HEK293 (cell line): ENCODE measurements around the gene PIP5K1B.

Experiments
- CTCF ChIA-PET: fragments of 350-600 bp; formaldehyde crosslinking; extraction: SDS; loops from one replicate; lab custom pipeline; 2021; ENCODE audit warnings: antibody characterized with exemption; lab: Yijun Ruan, JAX
- POLR2A ChIA-PET: fragments of 300-600 bp; formaldehyde crosslinking; extraction: SDS; loops from one replicate; lab custom pipeline; 2020; ENCODE audit warnings: antibody characterized with exemption, inconsistent platforms; lab: Yijun Ruan, JAX
- H3K27ac ChIP-seq: fragments of 200-500 bp; sonication (Bioruptor generic); 2 replicates; pipeline ENCODE4 v1.5.1; 2014; ENCODE audit warnings: low read depth, low read length, control low read depth, inconsistent platforms; ENCODE audit errors: extremely low read depth
- H3K36me3 ChIP-seq, 2 experiments: fragments of 200-500 bp in 1 of 2; sonication (Bioruptor generic) in 1 of 2; 1 replicate in 1 of 2; 2 replicates in 1 of 2; pipeline ENCODE4 v1.5.1; 2014 to 2017; ENCODE audit warnings: inconsistent platforms in 2 of 2, low read length in 2 of 2; ENCODE audit not compliant: control insufficient read depth in 2 of 2, insufficient read depth in 1 of 2
- H3K4me1 ChIP-seq: fragments of 200-500 bp; sonication (Bioruptor generic); 2 replicates; pipeline ENCODE4 v1.5.1; 2014; ENCODE audit warnings: mild to moderate bottlenecking, low read length, inconsistent platforms; ENCODE audit not compliant: control insufficient read depth, insufficient read depth
- H3K4me3 ChIP-seq: 2 replicates; pipeline ENCODE4 v1.5.1; 2011; ENCODE audit warnings: low read depth, mild to moderate bottlenecking, control low read depth, low read length, moderate library complexity
- H3K9me3 ChIP-seq: fragments of 200-500 bp; sonication (Bioruptor generic); 2 replicates; pipeline ENCODE4 v1.5.1; 2014; ENCODE audit warnings: low read depth, low read length, inconsistent platforms; ENCODE audit not compliant: control insufficient read depth, insufficient read depth
- AEBP2 ChIP-seq: fragments of 450-650 bp; formaldehyde crosslinking; IDR thresholded peaks from 2 replicates; pipeline ENCODE4 v1.5.1; 2016; ENCODE audit warnings: missing biosample characterization, missing genetic modification characterization, borderline replicate concordance
- ATF2 ChIP-seq: fragments of 450-650 bp; formaldehyde crosslinking; IDR thresholded peaks from 2 replicates; pipeline ENCODE4 v1.5.1; 2016; ENCODE audit warnings: missing biosample characterization, missing genetic modification characterization, low read depth
- HOXC10 ChIP-seq: sonication (generic); formaldehyde crosslinking; IDR thresholded peaks from 2 replicates; pipeline ENCODE4 v1.8.1; 2023; ENCODE audit warnings: mild to moderate bottlenecking, missing genetic modification reagents
- KLF8 ChIP-seq: fragments of 450-650 bp; formaldehyde crosslinking; IDR thresholded peaks from 2 replicates; pipeline ENCODE4 v1.5.1; 2016; ENCODE audit warnings: missing biosample characterization, missing genetic modification characterization
- PRDM1 ChIP-seq: fragments of 450-650 bp; formaldehyde crosslinking; IDR thresholded peaks from 2 replicates; pipeline ENCODE4; 2016; ENCODE audit warnings: missing biosample characterization, missing genetic modification characterization
- PRDM2 ChIP-seq: fragments of 450-650 bp; formaldehyde crosslinking; IDR thresholded peaks from 2 replicates; pipeline ENCODE4 v1.5.1; 2016; ENCODE audit warnings: missing biosample characterization, missing genetic modification characterization, borderline replicate concordance
- ZNF157 ChIP-seq: fragments of 450-650 bp; formaldehyde crosslinking; IDR thresholded peaks from 2 replicates; pipeline ENCODE4 v1.5.1; 2016; ENCODE audit warnings: missing biosample characterization, missing genetic modification characterization
- ZNF175 ChIP-seq: fragments of 450-650 bp; formaldehyde crosslinking; IDR thresholded peaks from 2 replicates; pipeline ENCODE4 v1.5.1; 2016; ENCODE audit warnings: missing biosample characterization, missing genetic modification characterization
- ZNF335 ChIP-seq: fragments of 450-650 bp; formaldehyde crosslinking; conservative IDR thresholded peaks from 2 replicates; pipeline ENCODE4 v1.5.1; 2016; ENCODE audit warnings: missing biosample characterization, missing genetic modification characterization
- ZNF571 ChIP-seq: fragments of 450-650 bp; formaldehyde crosslinking; IDR thresholded peaks from 2 replicates; pipeline ENCODE4 v1.5.0; 2017; ENCODE audit warnings: missing biosample characterization, missing genetic modification characterization
- ZNF624 ChIP-seq: fragments of 450-650 bp; formaldehyde crosslinking; IDR thresholded peaks from 2 replicates; pipeline ENCODE4 v1.5.1; 2017; ENCODE audit warnings: missing biosample characterization, missing genetic modification characterization
- ZNF654 ChIP-seq: fragments of 450-650 bp; formaldehyde crosslinking; IDR thresholded peaks from 2 replicates; pipeline ENCODE4 v1.5.1; 2016; ENCODE audit warnings: low read depth, missing biosample characterization, missing genetic modification characterization

Gene PIP5K1B

GRCh38 chr9:68780720-68781119 is 75.7 kb downstream of the PIP5K1B start:
- H3K27ac ChIP-seq, result no peak overlapping the region; the same call in 1 of the 2 replicates
- no peaks in the 10 kb centered on the region for H3K4me1 ChIP-seq
- TF ChIP-seq PRDM1 (tag by site-specific recombination) (peak; percentile 55; the same call in 1 of the 2 replicates), KLF8 (tag by site-specific recombination) (no peak)
- no peaks in the 10 kb centered on the region for H3K9me3 ChIP-seq
- ChIA-PET POLR2A (no interaction called here), CTCF (interaction anchor here (1.4 kb wide), 1 partner anchor 68 kb away, joined by 4 read pairs; no protein-coding TSS in a partner anchor)
- H3K36me3 ChIP-seq, result peaks cover 3 to 4% of the 10 kb centered on the region in 2 experiments; a peak in 1 of 3 replicates
- H3K4me3 ChIP-seq, result peak overlapping the region; percentile 87

GRCh38 chr9:68781928-68782327 is 76.9 kb downstream of the PIP5K1B start:
- POLR2A ChIA-PET, result no interaction called here
- Histone ChIP-seq H3K4me1 (no peaks in the 10 kb centered on the region), H3K36me3 (peaks cover 3 to 6% of the 10 kb centered on the region in 2 experiments; a peak in 1 of 3 replicates), H3K27ac (no peak overlapping the region), H3K4me3 (no peak overlapping the region), H3K9me3 (no peaks in the 10 kb centered on the region)
- TF ChIP-seq ATF2 (tag by site-specific recombination) (no peak), HOXC10 (CRISPR knock-in tag) (no peak), PRDM2 (tag by site-specific recombination) (no peak)
- CTCF ChIA-PET, result interaction anchor here (0.6 to 1.4 kb wide), 3 partner anchors 8 to 110 kb away, joined by 3 to 4 read pairs (median 3); no protein-coding TSS in a partner anchor

- no peak overlapping the region for H3K27ac ChIP-seq
- TF ChIP-seq ZNF157 (tag by site-specific recombination) (no peak), ZNF654 (tag by site-specific recombination) (no peak), ZNF175 (no peak), AEBP2 (no peak), ZNF571 (tag by site-specific recombination) (no peak), ZNF624 (tag by site-specific recombination) (no peak), ZNF335 (tag by site-specific recombination) (no peak), PRDM2 (tag by site-specific recombination) (no peak)
- TF ChIP-seq, all 188 proteins: peak for 0
- Histone ChIP-seq H3K36me3 (peaks cover 3 to 6% of the 10 kb centered on the region in 2 experiments; a peak in 1 of 3 replicates), H3K4me3 (no peak overlapping the region), H3K4me1 (no peaks in the 10 kb centered on the region), H3K9me3 (no peaks in the 10 kb centered on the region)
- ChIA-PET CTCF (interaction anchor here (1.4 kb wide), 1 partner anchor 66 kb away, joined by 4 read pairs; no protein-coding TSS in a partner anchor), POLR2A (no interaction called here)
Measured at GRCh38 chr9:68782546-68782945, 77.5 kb downstream of the PIP5K1B start.
